GM18909 (cell line): ENCODE results near the gene FAM171A1.
"Not testable (repeated sequence)": the region's sequence is repeated elsewhere in the genome, so short reads cannot be mapped to it uniquely, and the experiment has no call there.

Source experiments
- ATAC-seq: cut with Tn5 transposase; IDR thresholded peaks from one replicate; pipeline ENCODE4 v1.9.1; 2021; ENCODE audit warnings: mild to moderate bottlenecking; ENCODE audit not compliant: unreplicated experiment, poor library complexity

The FAM171A1 gene

GRCh38 chr10:15321431-15322341 is 49.4 kb downstream of the FAM171A1 start:
- no peak for ATAC-seq

- ATAC-seq = no peak
These were observed 50.4 kb downstream of the FAM171A1 start for GRCh38 chr10:15320522-15321203.

GRCh38 chr10:15320118-15320517 is 51.0 kb downstream of the FAM171A1 start:
- no peak for ATAC-seq

GRCh38 chr10:15316871-15317464 is 54.1 kb downstream of the FAM171A1 start:
- ATAC-seq = no peak

- no peak for ATAC-seq
These were observed 54.9 kb downstream of the FAM171A1 start for GRCh38 chr10:15316145-15316544.

GRCh38 chr10:15315286-15315685 is 55.8 kb downstream of the FAM171A1 start:
- no peak for ATAC-seq

GRCh38 chr10:15314482-15315045 is 56.5 kb downstream of the FAM171A1 start:
- ATAC-seq = no peak

- no peak for ATAC-seq
These were observed 57.2 kb downstream of the FAM171A1 start for GRCh38 chr10:15313843-15314242.

GRCh38 chr10:15313047-15313446 is 58.0 kb downstream of the FAM171A1 start:
- ATAC-seq = no peak

- no peak for ATAC-seq
These were observed 59.4 kb downstream of the FAM171A1 start for GRCh38 chr10:15311569-15312280.

- no peak for ATAC-seq
These were observed 60.1 kb downstream of the FAM171A1 start for GRCh38 chr10:15310776-15311568.

- no peak for ATAC-seq
These were observed 61.9 kb downstream of the FAM171A1 start for GRCh38 chr10:15309221-15309620.

- ATAC-seq = no peak
These were observed 64.3 kb downstream of the FAM171A1 start for GRCh38 chr10:15306735-15307280.

GRCh38 chr10:15305634-15306033 is 65.5 kb downstream of the FAM171A1 start:
- no peak for ATAC-seq

GRCh38 chr10:15305161-15305560 is 65.9 kb downstream of the FAM171A1 start:
- ATAC-seq = no peak

- not testable (repeated sequence) for ATAC-seq
These were observed 68.7 kb downstream of the FAM171A1 start for GRCh38 chr10:15302188-15302956.

GRCh38 chr10:15300697-15301096 is 70.4 kb downstream of the FAM171A1 start:
- no peak for ATAC-seq

GRCh38 chr10:15300145-15300544 is 70.9 kb downstream of the FAM171A1 start:
- no peak for ATAC-seq
